DMS79 treated with DMSO at 0.1 percent for 48 hours (cell line): Measurements from ENCODE around the gene EYA3.

Experiments used
- DNase-seq: peaks from one replicate; lab custom pipeline; 2025; lab: John Stamatoyannopoulos, UW

The EYA3 gene

GRCh38 chr1:28112388-28113241 lies 24.2 kb upstream of the EYA3 start:
- no peak for DNase-seq

GRCh38 chr1:28111157-28111556 lies 22.7 kb upstream of the EYA3 start:
- DNase-seq, result no peak

- no peak for DNase-seq
These were observed 22.1 kb upstream of the EYA3 start for GRCh38 chr1:28110555-28110954.

- DNase-seq, result no peak
These were observed 21.2 kb upstream of the EYA3 start for GRCh38 chr1:28109639-28110038.

- no peak for DNase-seq
These were observed 19.6 kb upstream of the EYA3 start for GRCh38 chr1:28108001-28108400.

GRCh38 chr1:28104866-28105467 lies 16.6 kb upstream of the EYA3 start:
- peak; percentile 48 for DNase-seq

GRCh38 chr1:28102189-28102588 lies 13.8 kb upstream of the EYA3 start:
- DNase-seq, result no peak

GRCh38 chr1:28099050-28099769 lies 10.8 kb upstream of the EYA3 start:
- DNase-seq, result no peak

GRCh38 chr1:28097100-28097472 lies 8.7 kb upstream of the EYA3 start:
- DNase-seq, result no peak

GRCh38 chr1:28096210-28097099 lies 8.0 kb upstream of the EYA3 start:
- DNase-seq, result no peak

- peak; percentile 55 for DNase-seq
These were observed 2.8 kb upstream of the EYA3 start for GRCh38 chr1:28091043-28091781.

- DNase-seq, result no peak
These were observed 719 bp downstream of the EYA3 start for GRCh38 chr1:28087614-28088167.

- no peak for DNase-seq
These were observed 1.8 kb downstream of the EYA3 start for GRCh38 chr1:28086651-28087050.

GRCh38 chr1:28085129-28085528 lies 3.3 kb downstream of the EYA3 start:
- no peak for DNase-seq

- DNase-seq, result no peak
These were observed 4.5 kb downstream of the EYA3 start for GRCh38 chr1:28083876-28084275.

GRCh38 chr1:28078680-28079626 lies 9.5 kb downstream of the EYA3 start:
- DNase-seq, result no peak

- DNase-seq, result no peak
These were observed 10.1 kb downstream of the EYA3 start for GRCh38 chr1:28078262-28078661.

- DNase-seq, result no peak
These were observed 13.4 kb downstream of the EYA3 start for GRCh38 chr1:28074892-28075511.

- no peak for DNase-seq
These were observed 14.5 kb downstream of the EYA3 start for GRCh38 chr1:28073867-28074266.
